Heart right ventricle (tissue), 16 donors: ENCODE results near the gene TSPAN6. TPM values are rescaled to one million over a fixed set of nuclear protein-coding genes. Genes with fewer than 3 reads are reported as not detected.

ENCODE experiments used
- ATAC-seq, 8 donors: fragments of 200-7000 bp; cut with Tn5 transposase; one replicate each; pipeline ENCODE4 v1.9.1; 2020; ENCODE audit warnings: mild to moderate bottlenecking in 8 of 8, moderate library complexity in 8 of 8, moderate number of reproducible peaks in 1 of 8
- DNase-seq, 2 donors: peaks; one replicate each; pipeline ENCODE4 v3.0.0-alpha.2; 2020
- H3K27ac ChIP-seq, 10 donors: fragments of 200-600 bp; sonication (generic) in 2 of 10; one replicate each; pipeline versions ENCODE4 v1.5.0 to v1.8.0; 2020 to 2022; ENCODE audit warnings: mild to moderate bottlenecking in 3 of 10
- H3K27me3 ChIP-seq, 7 donors: fragments of 200-600 bp; one replicate each; pipeline ENCODE4 v1.8.0; 2021 to 2022; ENCODE audit warnings: mild to moderate bottlenecking in 2 of 7
- H3K36me3 ChIP-seq, 9 donors: fragments of 200-600 bp; sonication (generic) in 1 of 9; one replicate each; pipeline versions ENCODE4 v1.5.0 to v1.8.0; 2020 to 2022; ENCODE audit warnings: mild to moderate bottlenecking in 2 of 9
- H3K4me1 ChIP-seq, 9 donors: fragments of 200-600 bp; sonication (generic) in 1 of 9; one replicate each; pipeline versions ENCODE4 v1.5.0 to v1.8.0; 2020 to 2022; ENCODE audit warnings: mild to moderate bottlenecking in 4 of 9
- H3K4me3 ChIP-seq, 10 donors: fragments of 200-600 bp; sonication (generic) in 2 of 10; one replicate each; pipeline versions ENCODE4 v1.5.0 to v1.8.0; 2020 to 2022; ENCODE audit warnings: mild to moderate bottlenecking in 7 of 10, moderate library complexity in 2 of 10
- H3K9me3 ChIP-seq, 11 donors: fragments of 200-600 bp in 10 of 11; sonication (generic) in 2 of 11; one replicate each; pipeline versions ENCODE4 v1.5.0 to v1.8.0; 2013 to 2022; ENCODE audit warnings: mild to moderate bottlenecking in 2 of 11, control low read depth in 1 of 11, moderate library complexity in 1 of 11
- CTCF ChIP-seq, 9 donors: fragments of 200-600 bp; sonication (generic) in 2 of 9; IDR thresholded peaks; one replicate each; pipeline versions ENCODE4 v1.5.0 to v1.8.0; 2021 to 2022; ENCODE audit warnings: antibody characterized with exemption in 9 of 9, mild to moderate bottlenecking in 5 of 9, moderate library complexity in 1 of 9
- WGBS, 2 donors: extraction: QIAGEN DNeasy Blood & Tissue Kit; methylation state at CpG; one replicate each; pipeline ENCODE4 v1.1.7; 2013; ENCODE audit warnings: inconsistent platforms in 1 of 2; 5-methylcytosine and 5-hydroxymethylcytosine counted together
- intact Hi-C, 10 donors: fragments of 100-400 bp; cut with DNase I; formaldehyde crosslinking; loops; one replicate each; pipeline versions ENCODE4 v1.11.1 to v1.14.2; 2022
- long read RNA-seq, 3 donors: library from polyadenylated mRNA; unstranded; transcript quantifications; one replicate each; pipeline ENCODE4 v2.0.0, GENCODE V29; 2020 to 2021
- polyA plus RNA-seq, 2 donors: library from polyadenylated mRNA; stranded (reverse); fragments of 200-250 nt; gene quantifications; one replicate each; pipeline ENCODE4 v1.2.3, GENCODE V29; 2013
- total RNA-seq, 10 donors: library from RNA; stranded (reverse); fragmentation: NEBNext Ultra II Directional in 3 of 10; extraction: Animal tissue kit (Norgen Biotek cat#: 25700) in 3 of 10; gene quantifications; one replicate each; pipeline versions ENCODE4 v1.2.1 to v1.2.4, GENCODE V29; 2021 to 2023
- donor health status: Arrhythmogenic right ventricular cardiomyopathy.
- donor health status: ischemic (EF 13 %, LVEDD 7.1; RV severe dilation, severe dysfunction).
- donor health status: healthy with polysubstance abuse.
- donor health status: DM: no; HTN: yes; CAD: no.
- donor health status: DM: no; HTN: no; CAD: no.
- donor health status: ischemic (EF 25% LVEDD 6.9; RV normal size, moderate dysfunction).
- donor health status: ischemic (EF 25% LVEDD 5.7; RV mildly dilated, moderate dysfunction).
- donor health status: healthy.
- donor health status: DM: yes; HTN: yes; CAD: no.
- donor health status: Ischemic cardiomyopathy.
- donor health status: ischemic (EF 35%, LVEDD 5.7; RV mildly dilated, moderate dysfunction).
- donor health status: nonischemic (EF 11% LVEDD 7.7; RV severe dilation, severe dysfunction).
- donor health status: DM: yes; HTN: yes; CAD: no.
- donor health status: PGD.
- donor health status: ischemic (EF 29% LVEDD 5.4; RV normal size, mild dysfunction).
- donor health status: nonischemic (EF 23%, LVEDD 6.1; RV moderate dilation, normal function).

The TSPAN6 gene
- 1 to 10 TPM; 3.0 to 6.5 (median 5.5) TPM for total RNA-seq
- 1 to 10 TPM; 4.3 to 8.6 TPM for polyA plus RNA-seq
- long read RNA-seq, donor 1, transcript TSPAN6-201 (8 exons, 2,206 nt): major isoform, 5 of 7 reads
- long read RNA-seq, donor 1, partial matches to known transcripts: 0 of 7 reads
- long read RNA-seq, donor 1, other reads (novel, unspliced or antisense): 2 of 7 reads
- long read RNA-seq, donor 2, transcript TSPAN6-201 (8 exons, 2,206 nt): major isoform, 10 of 13 reads
- long read RNA-seq, donor 2, partial matches to known transcripts: 1 of 13 reads
- long read RNA-seq, donor 2, other reads (novel, unspliced or antisense): 2 of 13 reads
- long read RNA-seq, donor 3, transcript TSPAN6-201 (8 exons, 2,206 nt): major isoform, 20 of 28 reads
- long read RNA-seq, donor 3, partial matches to known transcripts: 3 of 28 reads
- long read RNA-seq, donor 3, other reads (novel, unspliced or antisense): 5 of 28 reads

- intact Hi-C loops: loop anchor here in 4 of 10 donors (10.0 kb wide), 3 partner anchors 122 to 192 kb away; no protein-coding TSS in a partner anchor
- peak within 1 kb of the TSS in 9 of 10 donors; percentile 2 to 72 (median 39) for H3K27ac ChIP-seq
- peaks cover 0 to 85% (median 0%) of the 10 kb centered on the region in 7 donors for H3K27me3 ChIP-seq
- H3K36me3 ChIP-seq: peaks cover 0 to 11% (median 0%) of the 10 kb centered on the region in 9 donors
- peaks cover 0 to 3% (median 0%) of the 10 kb centered on the region in 9 donors for H3K4me1 ChIP-seq
- WGBS, 2 donors: 1 to 2% methylated on average over 49 to 51 of the region's 51 CpGs
- peak within 1 kb of the TSS; percentile 30 to 75 (median 61) for H3K4me3 ChIP-seq
- ATAC-seq (peak; percentile 96 to 99 (median 98)), DNase-seq (peak; percentile 80 to 83)
- no peaks in the 10 kb centered on the region for H3K9me3 ChIP-seq
- peak; percentile 7 to 67 (median 55) for TF ChIP-seq CTCF (IDR thresholded peaks at IDR 0.05)
Measured at GRCh38 chrX:100636321-100636991, at the start of gene TSPAN6. TSS of gene TSPAN6 (minus strand) at chrX:100636806. CDS start at chrX:100636694, 112 bp downstream.

GRCh38 chrX:100685997-100686305, 49.3 kb upstream of the TSPAN6 start:
- 4 to 13% methylated on average over 1 of the region's 1 CpG for WGBS, 2 donors
- no peaks in the 10 kb centered on the region for H3K9me3 ChIP-seq
- no peak for DNase-seq
- TF ChIP-seq CTCF (IDR thresholded peaks at IDR 0.05): peak in 2 of 9 donors; percentile 5 to 20
- no peak overlapping the region for H3K4me3 ChIP-seq
- ATAC-seq: no peak
- peaks cover 0 to 14% (median 0%) of the 10 kb centered on the region in 9 donors for H3K36me3 ChIP-seq
- no peak overlapping the region for H3K27ac ChIP-seq
- no peaks in the 10 kb centered on the region for H3K4me1 ChIP-seq
- intact Hi-C loops: loop anchor here in 9 of 10 donors (1.0 to 10.0 kb wide), 5 partner anchors 79 to 599 kb away; no protein-coding TSS in a partner anchor
- peaks cover 0 to 36% (median 0%) of the 10 kb centered on the region in 7 donors for H3K27me3 ChIP-seq

GRCh38 chrX:100685284-100685996, 48.8 kb upstream of the TSPAN6 start:
- Histone ChIP-seq H3K4me3 (no peak overlapping the region), H3K27ac (no peak overlapping the region), H3K4me1 (no peaks in the 10 kb centered on the region), H3K9me3 (no peaks in the 10 kb centered on the region), H3K36me3 (peaks cover 0 to 14% (median 0%) of the 10 kb centered on the region in 9 donors), H3K27me3 (peaks cover 0 to 36% (median 0%) of the 10 kb centered on the region in 7 donors)
- ATAC-seq (peak in 7 of 8 donors; percentile 30 to 79 (median 71)), DNase-seq (peak in 1 of 2 donors; percentile 55)
- 33 to 40% methylated on average over 5 of the region's 5 CpGs for WGBS, 2 donors
- peak; percentile 48 to 83 (median 77) for TF ChIP-seq CTCF (IDR thresholded peaks at IDR 0.05)
- intact Hi-C loops: loop anchor here in 6 of 10 donors (1.0 to 10.0 kb wide), 5 partner anchors 79 to 599 kb away; no protein-coding TSS in a partner anchor
